Measurements from ENCODE around the gene DBH. TPM values are rescaled to one million over a fixed set of nuclear protein-coding genes. Genes with fewer than 3 reads are reported as not detected.

The DBH gene
- total RNA-seq, 1 donor from 2014 or later, result not detected

DNA sequence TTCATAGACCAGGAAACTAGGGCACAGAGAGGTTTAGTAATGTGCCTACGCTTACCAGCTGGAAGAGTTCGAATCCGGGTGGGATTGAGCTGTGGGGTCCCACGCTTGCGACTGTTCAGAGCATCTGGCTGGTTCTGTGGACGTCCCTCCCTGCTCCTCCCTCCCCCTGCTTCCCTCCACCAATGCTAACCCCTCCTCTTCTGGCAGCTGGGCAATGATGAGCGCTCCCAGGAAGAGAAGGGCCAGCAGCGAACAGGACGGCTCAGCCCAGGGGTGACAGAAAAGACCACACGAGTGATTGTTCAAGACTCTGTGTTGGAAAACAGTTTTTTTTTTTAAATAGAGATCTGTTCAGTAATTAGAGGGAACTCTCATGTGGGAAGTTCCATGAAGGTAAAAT lies 33.9 kb upstream of the DBH start:
- ATAC-seq (ENCODE audit: poor library complexity), result no peak

DNA sequence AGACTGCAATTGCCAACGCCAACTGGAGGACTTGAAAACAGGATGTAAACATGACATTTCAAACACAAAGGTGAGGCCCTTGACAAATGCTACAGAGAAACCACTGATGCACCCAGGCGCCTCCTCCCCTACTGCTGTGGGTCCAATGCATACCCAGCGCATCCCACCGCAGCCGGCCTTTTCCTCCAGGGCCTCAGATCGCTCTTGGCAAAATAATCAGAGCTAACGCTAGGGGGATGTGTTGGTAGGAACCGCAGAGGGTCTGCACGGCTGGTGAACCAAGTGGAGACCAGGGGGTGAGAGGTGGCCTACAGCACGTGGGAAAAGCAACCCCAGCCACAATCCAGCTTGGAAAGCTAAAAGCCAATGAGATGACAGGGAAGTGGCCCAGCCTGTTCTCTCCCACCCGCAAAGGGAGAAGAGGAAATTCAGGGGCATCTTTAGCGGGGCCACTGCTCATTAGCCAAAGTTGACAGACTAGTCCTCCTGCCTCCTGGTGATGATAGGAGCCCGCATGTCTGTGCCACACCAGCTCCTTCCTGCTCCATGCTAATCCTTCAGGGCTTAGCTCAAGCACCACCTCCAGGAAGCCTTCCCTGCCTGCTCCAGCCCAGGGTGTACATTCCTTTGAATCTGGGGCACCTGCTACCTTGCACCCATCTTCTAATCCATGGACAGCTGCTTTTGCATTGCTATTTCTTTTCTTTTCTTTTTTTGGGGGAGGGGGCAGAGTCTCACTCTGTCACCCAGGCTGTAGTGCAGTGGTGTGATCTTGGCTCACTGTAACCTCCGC lies 32.8 kb upstream of the DBH start:
- intact Hi-C loops (cut with DNase I), result no loop called here
- DNase-seq, result no peak
- ATAC-seq (ENCODE audit: poor library complexity), result no peak

More for the DNA sequence above, 33.9 kb upstream of the DBH start:
- intact Hi-C loops (cut with DNase I), result no loop called here
- no peak for DNase-seq

DNA sequence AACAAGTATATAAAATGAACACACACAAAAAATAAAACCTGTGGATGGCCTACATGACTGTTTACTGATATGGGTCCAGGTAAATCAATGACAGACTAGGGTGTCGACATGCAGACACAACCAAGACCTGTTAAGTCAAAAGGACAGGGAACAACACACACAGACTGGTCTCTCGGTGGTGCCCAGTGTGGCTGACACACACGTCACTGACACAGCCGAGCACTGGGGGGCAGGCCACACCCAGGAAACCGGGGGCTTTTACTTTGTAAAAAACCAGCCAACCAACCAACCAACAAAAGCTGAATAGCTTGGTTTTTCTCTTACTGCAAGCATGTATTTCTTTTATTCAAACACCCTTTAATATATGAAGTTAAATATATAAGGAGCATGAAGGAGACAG lies 31.9 kb upstream of the DBH start:
- DNase-seq, result no peak
- intact Hi-C loops (cut with DNase I), result no loop called here
- ATAC-seq (ENCODE audit: poor library complexity), result no peak

DNA sequence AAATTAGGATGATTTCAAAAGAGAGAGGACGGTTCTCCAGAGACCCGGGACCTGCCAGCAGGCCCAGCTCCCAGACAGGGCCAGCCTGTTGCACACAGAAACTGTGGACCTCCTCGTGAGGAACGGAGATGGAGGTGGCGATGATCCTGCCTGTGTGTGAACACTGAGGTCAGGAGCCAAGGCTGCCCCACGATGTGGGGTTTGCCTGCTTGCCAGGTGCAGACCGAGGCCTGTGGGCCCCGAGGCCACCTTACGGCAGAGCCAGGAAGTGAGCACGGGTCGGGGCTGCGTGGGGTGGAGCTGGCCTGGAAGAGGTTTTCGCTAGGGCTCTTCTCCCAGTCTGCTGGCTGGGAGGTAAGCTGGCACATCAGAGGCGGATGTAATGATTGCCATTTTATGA lies 31.3 kb upstream of the DBH start:
- intact Hi-C loops (cut with DNase I), result no loop called here
- DNase-seq, result no peak
- no peak for ATAC-seq (ENCODE audit: poor library complexity)

DNA sequence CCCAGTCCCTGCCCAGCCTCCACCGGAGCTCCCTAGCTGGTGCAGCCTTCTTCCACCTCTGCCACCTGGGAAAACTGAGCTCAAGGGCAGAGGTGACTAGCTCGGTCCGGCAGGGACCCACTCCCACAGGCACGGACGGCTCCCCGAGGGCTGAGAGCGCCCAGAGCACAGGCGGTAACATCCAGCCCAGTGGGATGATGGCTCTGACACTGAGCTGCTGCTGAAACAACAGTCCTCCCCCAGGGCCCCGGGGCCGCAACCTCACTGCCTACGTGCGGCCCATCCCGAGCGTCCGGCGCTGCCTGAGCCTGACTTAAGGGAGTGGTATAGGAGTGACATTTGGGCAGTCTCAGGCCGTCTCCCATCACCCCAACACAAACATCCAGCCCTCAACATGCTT lies 30.7 kb upstream of the DBH start:
- no peak for DNase-seq
- intact Hi-C loops (cut with DNase I), result no loop called here
- ATAC-seq (ENCODE audit: poor library complexity), result no peak

DNA sequence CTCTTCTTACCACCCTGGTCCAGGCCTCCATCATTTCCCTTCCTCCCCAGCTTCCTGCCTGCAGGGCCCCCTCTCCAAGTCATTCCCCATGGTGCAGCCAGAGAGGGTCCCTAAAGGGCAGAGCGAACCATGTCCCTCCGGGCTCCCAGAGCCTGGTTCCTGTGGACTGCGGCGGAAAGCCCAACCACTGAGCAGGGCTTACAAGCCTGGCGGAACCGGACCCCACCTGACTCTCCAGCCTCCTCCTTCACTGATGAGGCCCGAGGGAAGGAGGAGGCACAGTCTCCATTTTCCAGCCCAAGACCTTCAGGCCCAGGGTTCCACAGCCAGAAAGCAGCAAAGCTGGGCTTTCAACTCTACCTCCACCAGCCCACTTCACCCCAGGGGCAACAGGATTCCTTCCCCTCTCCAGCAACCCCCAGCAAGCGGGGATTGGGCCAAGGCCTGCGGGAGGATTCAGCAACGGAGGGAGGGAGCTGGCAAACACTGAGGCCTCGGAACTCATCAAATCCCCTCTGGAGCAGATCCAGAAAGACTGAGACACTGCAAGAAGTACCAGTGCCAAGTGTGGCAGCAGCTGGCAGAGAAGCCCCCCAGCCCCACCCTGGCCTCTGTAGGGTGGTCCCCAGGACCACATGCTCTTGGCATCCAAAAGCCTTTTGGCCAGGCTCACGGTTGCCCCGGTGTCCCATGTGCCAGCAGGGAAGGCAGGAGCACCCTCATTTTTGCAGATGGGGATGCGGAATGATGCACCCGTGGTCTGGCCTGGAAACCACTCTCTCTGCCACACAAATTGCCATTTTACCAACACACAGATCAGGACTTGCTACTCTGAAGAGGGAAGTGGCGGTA lies 30.1 kb upstream of the DBH start:
- ATAC-seq (ENCODE audit: poor library complexity), result no peak
- intact Hi-C loops (cut with DNase I), result no loop called here
- no peak for DNase-seq

DNA sequence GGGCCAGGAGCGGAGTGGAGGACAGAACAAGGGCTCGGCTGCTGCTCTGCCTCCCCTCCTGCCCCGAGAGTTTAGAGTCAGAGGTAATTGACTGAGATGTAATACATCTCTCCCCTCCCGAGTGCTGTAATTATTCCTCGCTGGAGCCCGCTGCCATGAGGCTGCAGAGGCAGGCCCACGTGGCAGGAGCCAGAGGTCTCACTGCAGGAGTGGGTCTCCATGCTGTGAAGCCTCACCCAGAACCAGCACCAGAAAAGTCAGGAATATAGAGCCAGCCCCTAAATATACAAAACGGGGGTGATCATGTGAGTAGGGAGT lies 29.5 kb upstream of the DBH start:
- intact Hi-C loops (cut with DNase I), result no loop called here
- ATAC-seq (ENCODE audit: poor library complexity), result no peak

DNA sequence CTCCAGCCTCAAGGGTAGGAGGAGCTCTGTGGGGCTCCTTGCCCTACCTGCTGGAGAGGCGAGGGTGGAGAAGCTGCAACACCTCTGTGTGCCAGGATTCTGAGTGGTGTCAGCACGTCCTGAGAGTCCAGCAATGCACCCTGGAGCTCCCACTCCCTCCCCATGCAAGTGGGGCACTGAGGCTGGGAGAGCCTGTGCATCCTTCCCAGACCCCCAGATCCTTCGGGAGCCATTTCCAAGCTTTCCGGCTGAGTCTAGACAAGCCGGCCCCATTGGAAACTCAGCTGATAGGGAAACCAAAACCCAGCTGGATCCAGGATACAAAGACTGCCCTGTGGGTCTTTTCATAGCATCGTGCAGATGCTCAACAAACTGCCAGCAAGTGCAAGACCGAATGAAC lies 28.8 kb upstream of the DBH start:
- no peak for DNase-seq
- no peak for ATAC-seq (ENCODE audit: poor library complexity)
- intact Hi-C loops (cut with DNase I), result no loop called here

More for the DNA sequence above, 29.5 kb upstream of the DBH start:
- no peak for DNase-seq

DNA sequence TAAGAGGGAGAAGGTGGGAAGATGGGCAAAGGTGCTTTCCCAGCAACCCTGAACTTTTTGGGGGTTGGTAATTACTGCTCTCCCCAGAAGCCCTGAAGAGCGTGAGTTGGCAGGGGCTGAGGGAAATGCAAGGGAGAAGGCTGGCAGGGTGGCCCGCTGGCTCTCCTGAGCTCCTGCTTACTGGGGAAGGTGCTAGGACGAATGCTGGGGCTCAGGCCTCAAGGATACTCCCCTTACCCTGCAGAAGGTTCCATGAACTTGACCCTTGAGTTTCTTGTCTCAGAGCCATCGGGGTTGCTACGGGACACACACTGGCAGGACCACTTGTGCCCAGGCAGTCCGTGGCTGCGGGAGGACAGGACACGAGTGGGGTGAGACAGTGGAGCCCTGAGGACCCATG lies 28.2 kb upstream of the DBH start:
- no peak for ATAC-seq (ENCODE audit: poor library complexity)
- intact Hi-C loops (cut with DNase I), result no loop called here
- DNase-seq, result no peak

DNA sequence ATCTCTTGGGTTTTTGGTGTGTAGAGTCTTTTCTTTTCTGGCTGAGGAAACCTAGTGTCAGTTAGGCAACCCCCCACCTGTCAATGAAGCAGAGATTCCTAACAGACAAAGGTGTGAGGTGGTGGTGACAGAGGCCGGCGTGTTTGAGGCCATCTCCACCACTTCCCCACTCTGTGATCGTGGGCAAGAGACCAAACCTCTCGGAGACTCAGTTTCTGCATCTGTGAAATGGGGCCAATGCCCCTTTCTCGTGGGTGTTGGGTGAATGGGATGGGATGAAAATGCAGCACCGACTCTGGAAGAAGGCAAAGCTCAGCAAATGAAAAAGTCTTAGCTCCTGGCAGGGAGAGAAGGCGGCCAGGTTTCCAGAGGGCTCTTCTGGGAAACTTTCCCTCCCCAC lies 27.8 kb upstream of the DBH start:
- intact Hi-C loops (cut with DNase I), result no loop called here
- no peak for DNase-seq
- no peak for ATAC-seq (ENCODE audit: poor library complexity)

DNA sequence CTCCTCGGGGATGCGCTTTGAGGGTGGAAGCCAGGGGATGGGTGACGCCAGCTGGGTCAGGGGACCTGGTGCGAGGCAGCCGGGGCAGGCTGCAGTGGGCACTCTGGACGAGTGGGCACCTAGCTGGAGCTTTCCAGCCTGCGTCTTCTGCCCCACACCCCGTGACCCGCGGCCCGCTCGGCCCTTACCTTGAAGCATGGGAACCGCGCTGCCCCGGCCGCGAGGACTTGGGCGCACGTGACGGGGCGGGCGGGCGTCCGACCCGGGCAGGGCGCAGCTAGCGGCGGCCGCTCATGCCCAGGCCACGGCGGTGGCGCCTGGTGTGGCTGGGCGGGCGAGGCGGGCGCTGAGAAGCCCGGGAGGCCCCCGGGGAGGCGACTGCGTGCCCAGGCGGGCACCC lies 27.3 kb upstream of the DBH start:
- ATAC-seq (ENCODE audit: poor library complexity), result no peak
- intact Hi-C loops (cut with DNase I), result no loop called here
- DNase-seq, result no peak

DNA sequence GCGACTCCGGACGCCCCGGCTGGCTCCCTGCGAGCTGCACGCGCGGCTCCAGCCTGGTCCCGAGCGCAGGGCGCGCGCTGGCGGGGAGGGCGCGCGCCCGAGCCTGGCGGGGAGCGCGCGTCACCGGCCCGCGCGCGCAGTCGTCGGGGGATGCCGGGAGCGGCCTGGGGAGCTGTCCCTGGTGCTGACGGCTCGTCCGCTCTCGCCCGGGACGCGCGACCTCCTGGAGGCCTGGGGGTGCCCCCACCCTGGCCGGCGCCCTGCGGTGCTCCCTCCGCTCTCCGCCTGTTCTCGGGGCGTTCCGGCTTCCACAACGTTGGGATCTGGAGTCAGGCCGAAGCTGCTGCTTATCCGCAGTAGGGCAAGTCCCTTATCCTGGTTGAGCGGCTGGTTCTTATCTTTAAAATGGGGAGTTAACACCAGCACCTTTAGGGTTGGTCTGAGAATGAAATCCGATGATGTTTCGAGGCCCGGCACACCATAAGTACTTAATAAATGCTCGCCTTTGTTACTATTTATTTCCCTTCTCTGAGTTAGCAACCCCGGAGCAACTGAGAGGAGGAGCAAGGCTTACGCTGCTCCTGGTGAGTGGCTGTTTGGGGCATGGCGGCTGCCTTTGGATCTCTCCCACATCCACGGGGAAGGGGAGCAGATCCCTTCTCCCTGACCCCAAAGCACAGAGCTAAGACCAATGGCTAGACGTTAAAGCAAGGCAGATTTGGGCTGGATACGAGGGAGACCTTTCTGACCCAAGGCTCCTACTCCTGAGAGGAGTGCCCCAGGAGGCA lies 26.7 kb upstream of the DBH start, which contains the start of gene FAM163B:
FAM163B (minus strand) TSS at position 79 of the 788 bp plus-strand sequence. CDS start 29,166 bp downstream, outside the sequence.
- intact Hi-C loops (cut with DNase I), result no loop called here
- no peak for DNase-seq
- peak; percentile 77 for ATAC-seq (ENCODE audit: poor library complexity)

DNA sequence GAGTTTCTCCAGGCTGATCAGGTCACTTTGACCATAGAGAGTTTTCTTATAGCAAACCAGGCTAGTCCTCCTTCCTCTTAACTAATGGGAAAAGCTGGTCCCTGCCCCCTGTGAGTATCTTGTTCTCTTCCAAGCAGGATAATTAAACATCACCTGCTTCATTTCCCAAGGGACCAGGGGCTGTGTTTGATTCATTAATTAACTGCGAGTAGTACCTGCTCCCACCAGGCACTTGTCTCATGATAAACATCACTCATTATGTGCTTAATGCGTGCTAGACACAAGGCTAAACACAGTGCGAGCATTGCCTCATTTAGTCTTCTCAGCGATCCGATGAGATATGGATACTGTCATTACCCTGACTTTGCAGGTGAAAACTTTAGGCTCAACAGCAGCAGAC lies 25.3 kb upstream of the DBH start:
- intact Hi-C loops (cut with DNase I), result no loop called here
- DNase-seq, result no peak
- no peak for ATAC-seq (ENCODE audit: poor library complexity)

DNA sequence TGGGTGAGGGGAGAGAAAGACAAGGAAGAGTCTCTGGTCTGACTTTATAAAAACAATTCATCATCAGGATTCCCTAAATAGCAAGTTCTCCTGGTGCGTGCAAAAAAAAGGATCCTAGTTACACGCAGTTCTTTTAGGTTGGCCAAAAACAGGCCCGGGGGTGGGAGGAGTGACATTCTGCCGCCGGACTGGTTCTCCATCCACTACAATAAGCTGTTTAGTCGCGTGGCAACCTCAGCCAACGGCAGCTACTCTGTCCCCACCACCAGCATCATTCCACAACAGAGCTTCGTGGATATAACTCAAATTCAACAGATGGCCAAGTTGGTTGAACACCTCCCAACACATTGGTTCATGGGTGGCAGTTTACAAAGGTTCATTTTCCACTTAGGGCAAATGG lies 24.1 kb upstream of the DBH start:
- ATAC-seq (ENCODE audit: poor library complexity) (no peak), DNase-seq (no peak)
- intact Hi-C loops (cut with DNase I), result no loop called here

DNA sequence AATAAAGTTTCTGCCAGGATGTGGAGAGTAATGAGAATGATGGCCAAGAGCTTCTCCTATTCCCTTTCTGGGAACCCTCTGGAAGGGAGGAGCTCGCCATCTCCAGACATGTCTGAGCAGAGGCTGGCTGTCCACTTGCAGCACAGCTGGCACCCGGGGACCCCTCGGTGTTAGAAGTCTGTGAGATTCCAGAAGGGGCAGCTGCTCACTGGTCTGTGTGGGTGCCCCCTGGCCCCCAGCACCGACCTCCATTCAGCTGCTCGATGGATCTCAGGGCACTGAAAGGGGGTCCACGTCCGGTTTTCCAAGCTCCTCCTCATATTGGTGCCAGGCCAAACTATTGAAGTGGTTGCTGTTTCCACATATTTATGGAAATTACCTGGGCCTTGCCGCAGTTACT lies 23.3 kb upstream of the DBH start:
- ATAC-seq (ENCODE audit: poor library complexity), result no peak
- no peak for DNase-seq
- intact Hi-C loops (cut with DNase I), result no loop called here

DNA sequence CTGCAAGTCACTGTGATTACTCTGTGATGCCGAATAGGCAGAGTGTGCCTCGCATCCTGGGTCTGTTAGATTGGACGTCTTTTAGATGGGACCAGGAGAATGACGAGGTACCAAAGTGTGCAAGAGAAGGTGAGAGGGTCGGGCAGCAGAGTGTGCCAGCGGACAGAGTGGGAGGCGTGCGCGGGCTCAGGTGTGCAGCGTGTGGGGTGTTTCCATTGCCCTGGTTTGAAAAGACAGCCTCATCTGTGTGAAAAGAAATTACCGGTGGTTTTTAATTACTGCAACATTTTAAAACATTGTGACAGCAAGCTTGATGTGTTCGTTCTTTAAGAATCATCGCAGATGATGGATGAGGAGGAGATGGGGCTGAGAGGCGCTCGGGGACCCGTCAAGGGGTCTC lies 22.7 kb upstream of the DBH start:
- intact Hi-C loops (cut with DNase I), result no loop called here
- DNase-seq, result no peak
- no peak for ATAC-seq (ENCODE audit: poor library complexity)

DNA sequence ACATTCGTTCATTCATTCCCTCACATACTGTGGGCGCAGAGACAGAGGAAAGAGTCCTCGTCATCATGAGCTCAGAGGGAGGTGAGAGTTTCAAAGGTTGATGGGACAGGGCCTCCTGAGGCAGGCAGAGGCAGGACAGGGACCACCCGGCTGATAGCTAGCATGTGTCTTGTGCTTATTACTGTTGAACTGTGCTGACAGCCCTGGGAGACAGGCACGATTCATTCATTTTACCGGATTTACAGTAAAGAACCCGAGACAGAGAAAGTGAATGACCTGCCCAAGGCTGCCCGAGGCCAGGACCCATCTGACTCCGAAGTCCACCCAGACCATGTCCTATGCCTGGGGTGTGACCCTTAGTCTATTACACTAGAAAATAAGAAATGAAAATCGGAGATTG lies 22.1 kb upstream of the DBH start:
- DNase-seq (no peak), ATAC-seq (ENCODE audit: poor library complexity) (no peak)
- intact Hi-C loops (cut with DNase I), result no loop called here

DNA sequence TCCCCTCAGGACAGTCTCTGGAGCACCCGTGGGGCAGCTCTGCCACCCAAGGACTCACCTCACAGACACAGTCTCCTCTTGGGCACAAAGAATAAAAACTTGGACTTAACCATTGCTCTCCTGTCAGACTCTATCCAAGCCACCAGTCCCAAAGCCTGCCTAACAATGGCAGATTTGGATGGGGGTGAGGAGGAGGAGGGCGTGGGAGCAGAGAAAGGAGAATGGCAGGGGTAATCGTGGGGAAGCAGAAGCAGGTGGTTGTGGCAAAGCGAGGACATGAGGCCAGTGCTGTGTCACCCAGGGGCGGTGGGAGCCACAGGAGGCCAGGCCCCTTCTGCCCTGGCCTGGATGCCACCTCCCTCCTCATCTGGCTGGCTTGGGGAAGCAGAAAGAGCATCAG lies 21.5 kb upstream of the DBH start:
- DNase-seq, result no peak
- intact Hi-C loops (cut with DNase I), result no loop called here

DNA sequence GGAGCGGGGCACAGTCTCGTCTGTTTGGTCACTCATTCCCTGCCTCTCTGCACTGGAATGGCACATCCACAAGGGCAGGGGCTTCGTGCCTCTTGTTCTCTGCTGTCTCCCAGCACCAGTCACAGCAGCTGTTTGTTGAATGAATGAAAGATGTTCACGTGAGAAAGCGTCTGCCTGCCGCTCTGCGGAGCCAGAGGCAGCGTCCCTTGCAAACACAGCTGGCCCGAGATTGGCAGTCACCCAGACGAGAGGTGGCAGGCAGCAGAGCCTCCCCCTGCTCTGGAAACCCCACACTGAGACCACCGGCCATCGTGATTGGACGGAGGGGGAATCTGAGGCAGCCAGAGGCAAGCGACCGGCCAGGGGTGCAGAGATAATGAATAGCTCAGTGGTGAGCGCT lies 21.0 kb upstream of the DBH start:
- no peak for DNase-seq
- ATAC-seq (ENCODE audit: poor library complexity), result no peak
- intact Hi-C loops (cut with DNase I), result no loop called here

More for the DNA sequence above, 21.5 kb upstream of the DBH start:
- ATAC-seq (ENCODE audit: poor library complexity), result no peak
